Measurements from ENCODE around the gene BST1.

The BST1 gene, protein sequence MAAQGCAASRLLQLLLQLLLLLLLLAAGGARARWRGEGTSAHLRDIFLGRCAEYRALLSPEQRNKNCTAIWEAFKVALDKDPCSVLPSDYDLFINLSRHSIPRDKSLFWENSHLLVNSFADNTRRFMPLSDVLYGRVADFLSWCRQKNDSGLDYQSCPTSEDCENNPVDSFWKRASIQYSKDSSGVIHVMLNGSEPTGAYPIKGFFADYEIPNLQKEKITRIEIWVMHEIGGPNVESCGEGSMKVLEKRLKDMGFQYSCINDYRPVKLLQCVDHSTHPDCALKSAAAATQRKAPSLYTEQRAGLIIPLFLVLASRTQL

DNA sequence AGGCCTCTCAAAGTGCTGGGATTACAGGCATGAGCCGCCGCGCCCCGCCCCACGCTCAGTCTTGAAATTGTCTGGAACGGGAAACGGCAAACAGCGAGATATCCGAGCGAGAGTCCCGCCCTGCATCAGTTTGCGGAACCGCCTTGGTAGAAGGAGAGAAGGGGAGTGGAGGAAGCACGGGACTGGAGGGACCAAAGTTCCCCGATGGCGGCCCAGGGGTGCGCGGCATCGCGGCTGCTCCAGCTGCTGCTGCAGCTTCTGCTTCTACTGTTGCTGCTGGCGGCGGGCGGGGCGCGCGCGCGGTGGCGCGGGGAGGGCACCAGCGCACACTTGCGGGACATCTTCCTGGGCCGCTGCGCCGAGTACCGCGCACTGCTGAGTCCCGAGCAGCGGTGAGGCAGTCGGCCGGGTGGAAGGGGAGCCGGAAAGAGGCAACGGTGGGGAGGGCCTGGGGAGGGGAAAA is at the start of gene BST1:
Gene BST1, plus strand, starts transcription at position 125 of the 463 bp plus-strand sequence. Its CDS starts 80 bp downstream, at position 205.
- no peak for DNase-seq (ENCODE audit: low read depth)

DNA sequence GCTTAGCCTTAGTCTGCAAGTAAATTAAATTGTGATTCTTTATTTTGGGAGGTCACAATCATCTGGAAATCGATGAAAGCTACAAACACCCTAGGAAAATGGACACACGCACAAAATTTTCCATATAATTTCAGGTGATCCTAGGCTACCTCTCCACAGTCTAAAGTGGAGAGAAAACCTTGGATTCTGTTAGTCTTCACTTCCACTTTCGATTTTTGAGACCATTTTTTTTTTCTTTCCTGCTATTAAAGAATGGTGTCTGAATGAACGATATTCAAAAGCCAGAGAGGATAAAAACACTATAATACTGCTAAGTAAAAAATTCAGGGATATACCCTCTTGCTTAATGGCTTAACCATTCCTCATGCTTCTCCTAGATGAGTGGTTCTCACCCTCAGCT is 49.4 kb upstream of the BST1 start:
- no peak for DNase-seq (ENCODE audit: low read depth)

DNA sequence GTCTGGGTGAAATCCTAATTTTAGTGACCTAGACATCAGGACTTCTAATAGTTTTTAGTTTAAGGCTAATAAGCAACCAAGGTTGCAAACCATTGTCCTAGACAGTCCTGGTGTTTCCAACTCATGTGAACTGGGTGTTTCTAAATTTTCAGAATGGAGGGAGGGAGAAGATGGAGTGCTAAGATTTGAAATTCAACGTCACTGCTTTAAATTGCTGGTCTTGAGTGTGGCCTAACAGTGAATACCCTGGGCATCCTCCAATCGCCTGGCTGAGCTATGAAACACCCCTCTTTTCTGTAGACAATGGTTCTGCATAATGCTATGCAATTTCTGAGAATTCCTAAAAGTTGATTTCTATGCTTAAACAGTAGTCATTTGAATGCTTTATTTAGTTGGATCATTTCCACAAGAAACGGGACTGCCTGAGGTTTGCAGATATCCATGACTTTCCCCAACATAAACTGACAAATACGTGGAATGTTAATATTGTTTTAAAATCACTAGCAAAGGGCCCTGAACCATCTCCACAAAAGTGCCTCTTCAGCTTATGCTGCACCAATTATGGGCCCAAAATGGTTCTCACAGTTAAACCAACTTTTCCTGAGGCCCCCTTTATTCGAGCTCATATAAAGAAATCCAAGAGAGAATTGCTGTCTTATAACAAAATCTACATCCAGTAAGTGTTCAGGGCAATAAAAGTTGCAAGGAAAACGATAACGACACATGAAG is 48.8 kb upstream of the BST1 start:
- no peak for DNase-seq (ENCODE audit: low read depth)

DNA sequence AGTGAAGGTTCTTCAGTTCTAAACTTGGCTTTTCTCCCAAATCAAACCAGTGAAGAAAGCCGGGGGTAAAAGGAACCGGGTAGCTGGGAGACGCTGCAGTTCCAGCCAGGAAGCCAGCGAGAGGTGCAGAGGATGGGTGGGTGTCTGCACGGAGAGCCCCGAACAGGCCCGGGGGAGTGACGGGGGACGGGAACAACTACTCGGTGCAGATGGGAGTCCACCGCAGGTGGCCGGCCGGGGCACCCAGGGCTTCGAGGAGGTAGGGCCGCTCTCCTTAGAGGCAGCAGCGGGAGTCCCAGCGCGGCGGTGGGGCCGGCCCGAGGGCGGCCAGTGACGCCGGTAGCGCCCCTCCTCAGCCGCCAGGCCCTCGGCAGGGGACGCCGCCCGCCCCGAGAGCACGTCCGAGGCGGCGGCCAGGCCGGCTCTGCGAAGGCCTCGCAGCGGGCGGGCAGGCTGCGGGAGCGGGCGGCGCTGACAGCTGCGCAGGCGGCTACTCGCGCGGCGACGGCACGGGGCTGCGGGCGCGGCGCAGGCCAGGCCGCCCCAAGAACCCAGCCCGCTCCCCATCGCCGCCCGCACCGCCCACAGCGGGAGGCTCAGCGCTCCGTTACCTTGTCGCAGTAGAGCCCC is 48.2 kb upstream of the BST1 start:
- DNase-seq (ENCODE audit: low read depth) = no peak

DNA sequence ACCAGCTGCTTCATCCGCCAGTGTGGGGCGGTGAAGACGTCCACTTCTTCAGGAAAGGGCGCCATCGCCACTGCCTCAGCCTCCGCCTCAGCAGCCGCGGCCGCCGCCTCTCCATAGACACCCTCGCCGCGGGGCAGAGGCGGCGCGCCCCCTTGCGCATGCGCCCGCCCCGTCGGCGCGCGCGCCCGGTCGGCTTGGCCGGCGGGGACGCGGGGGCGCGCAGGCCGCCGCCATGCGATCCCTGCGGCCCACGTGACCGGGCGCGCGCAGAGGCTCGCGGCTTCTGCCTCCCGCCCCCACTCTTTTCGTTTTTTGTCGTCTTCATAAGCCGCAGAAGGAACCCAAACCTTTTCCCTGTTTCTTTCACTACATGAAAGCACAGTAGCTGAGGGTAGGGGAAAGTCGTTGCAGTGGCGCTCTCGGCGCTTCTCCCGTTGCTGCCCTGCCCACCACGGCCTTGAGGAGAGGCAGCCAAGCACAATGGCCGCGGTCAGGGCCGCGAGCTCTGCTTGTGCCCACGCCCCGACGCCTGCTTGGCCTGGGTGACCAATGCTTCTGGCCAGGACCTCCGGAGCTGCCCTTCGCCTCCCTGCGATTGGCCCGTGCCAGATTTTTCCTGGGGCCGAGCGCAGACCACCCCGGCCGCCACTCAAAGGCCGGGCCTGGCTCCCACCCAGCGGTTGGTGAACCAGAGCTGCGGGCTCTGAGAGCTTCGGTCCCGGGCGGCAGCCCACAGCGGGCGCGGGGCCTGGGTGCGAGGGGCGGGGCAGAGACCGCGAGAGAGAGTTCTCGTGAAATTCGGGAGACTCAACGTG is 47.4 kb upstream of the BST1 start, which contains the start of gene FBXL5:
Gene FBXL5, minus strand, starts transcription at position 135 of the 815 bp plus-strand sequence. Its CDS starts 70 bp downstream, at position 65.
- peak; percentile 43 for DNase-seq (ENCODE audit: low read depth)

DNA sequence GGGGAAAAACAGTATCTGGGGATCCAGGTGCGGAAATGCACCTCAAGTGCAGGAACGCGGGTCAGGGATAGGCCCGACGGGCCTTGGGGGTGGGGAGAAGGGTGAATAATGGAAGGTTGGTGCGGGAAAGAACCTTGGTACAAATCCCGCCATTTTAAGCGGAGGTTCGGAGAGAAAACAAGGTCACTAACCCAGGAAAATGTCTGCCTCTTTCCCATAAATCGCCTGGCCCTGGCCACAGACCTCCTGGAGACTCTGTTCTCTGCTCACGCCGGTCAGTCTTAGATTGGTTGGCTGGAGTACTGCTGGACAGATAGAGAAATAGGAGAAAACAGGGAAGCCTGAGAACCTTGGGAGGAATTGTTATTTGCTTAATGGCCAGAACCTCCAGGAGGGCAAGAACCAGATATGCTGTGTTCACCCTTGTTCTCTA is 46.8 kb upstream of the BST1 start:
- DNase-seq (ENCODE audit: low read depth) = no peak

DNA sequence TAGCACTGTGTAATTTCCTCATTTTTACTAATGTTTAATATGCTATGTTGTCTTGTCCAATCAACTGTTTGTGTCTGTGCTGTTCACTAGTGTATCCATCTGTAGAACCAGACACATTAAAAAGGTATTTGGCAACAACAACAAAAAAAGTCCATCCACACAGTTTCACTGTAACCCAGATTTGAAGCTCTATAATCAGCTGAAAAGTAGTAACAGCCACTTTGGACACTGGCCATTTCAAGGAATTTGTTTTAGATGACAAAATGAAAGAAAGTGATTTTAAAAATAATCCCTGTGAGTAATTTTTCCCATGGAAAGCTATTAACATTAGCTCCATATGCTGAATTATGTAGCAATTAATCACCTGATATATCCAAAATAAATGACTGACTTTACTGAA is 45.5 kb upstream of the BST1 start:
- no peak for DNase-seq (ENCODE audit: low read depth)

DNA sequence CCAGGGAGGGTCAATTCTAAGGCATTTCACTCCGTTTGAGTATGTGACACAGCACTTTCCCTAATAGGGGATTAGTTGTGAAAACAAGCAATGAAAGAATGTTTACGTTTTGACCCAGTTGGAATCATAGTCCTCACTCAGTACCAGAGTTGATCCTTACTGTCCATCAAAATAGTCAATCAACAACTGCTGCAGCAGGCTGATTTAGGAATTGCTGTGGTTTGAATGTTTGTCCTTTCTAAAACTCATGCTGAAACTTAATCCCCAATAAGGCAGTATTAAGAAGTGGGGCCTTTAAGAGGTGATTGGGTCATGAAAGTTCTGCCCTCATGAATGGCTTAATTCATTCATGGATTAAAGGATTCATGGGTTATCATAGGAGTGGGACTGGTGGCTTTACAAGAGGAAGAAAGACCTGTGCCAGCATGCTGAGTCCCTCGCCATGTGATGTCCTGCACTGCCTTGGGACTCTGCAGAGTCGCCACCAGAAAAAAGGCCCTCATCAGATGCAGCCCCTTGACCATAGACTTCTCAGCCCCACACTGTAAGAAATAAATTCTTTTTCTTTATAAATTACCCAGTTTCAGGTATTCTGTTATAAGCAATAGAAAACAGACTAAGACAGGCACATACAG is 44.6 kb upstream of the BST1 start:
- DNase-seq (ENCODE audit: low read depth) = no peak

DNA sequence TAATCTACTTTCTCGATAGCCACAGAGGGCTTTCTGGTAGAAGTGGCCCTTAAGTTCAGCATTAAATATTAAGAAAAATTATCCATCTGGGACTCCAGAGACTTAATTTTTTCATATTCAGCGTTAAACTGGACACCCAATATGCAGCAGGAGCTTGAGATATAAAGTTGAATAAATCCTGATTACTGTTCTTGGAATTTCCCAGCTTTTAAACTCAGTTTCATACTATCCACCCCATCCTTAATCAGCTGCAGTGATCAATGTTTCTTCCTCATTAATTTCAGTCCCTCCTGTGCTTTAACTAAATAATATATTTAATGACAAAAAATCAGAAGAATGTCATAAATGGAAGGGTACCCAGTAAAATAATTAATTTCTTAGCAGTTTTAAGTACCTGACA is 44.1 kb upstream of the BST1 start:
- DNase-seq (ENCODE audit: low read depth) = no peak

DNA sequence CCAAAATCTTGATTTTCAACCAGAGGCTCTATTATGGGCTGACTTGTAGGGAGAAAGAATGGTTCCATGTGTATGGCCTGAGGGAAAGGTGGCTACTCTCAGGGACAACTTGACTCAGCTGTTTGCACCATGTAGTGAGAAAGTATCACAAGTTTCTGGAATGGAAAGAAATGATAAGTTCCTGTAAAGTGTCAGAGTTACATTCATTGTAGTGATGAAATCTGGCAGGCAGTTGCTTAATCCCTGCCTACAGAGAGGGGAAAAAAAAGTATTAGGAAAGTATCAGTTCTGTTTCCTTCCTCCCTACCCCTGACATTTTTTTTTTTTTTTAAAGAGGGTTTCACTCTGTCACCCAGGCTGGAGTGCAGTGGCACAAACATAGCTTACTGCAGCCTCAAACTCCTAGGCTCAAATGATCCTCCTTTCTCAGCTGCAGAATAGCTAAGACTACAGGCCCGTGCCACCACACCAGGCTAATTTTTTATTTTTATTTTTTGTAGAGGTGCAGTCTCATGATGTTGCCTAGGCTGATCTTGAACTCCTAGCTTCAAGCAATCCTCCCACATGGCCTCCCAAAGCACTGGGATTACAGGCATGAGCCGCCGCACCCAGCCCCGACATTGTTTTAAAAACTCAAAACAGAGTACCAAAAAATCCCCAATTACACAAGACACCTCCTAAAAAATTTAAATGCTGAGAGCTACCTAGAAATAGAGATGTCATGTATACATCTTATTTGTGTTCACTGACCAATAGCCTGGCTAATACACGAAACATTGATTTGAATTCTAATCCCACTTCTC is 42.9 kb upstream of the BST1 start:
- no peak for DNase-seq (ENCODE audit: low read depth)

DNA sequence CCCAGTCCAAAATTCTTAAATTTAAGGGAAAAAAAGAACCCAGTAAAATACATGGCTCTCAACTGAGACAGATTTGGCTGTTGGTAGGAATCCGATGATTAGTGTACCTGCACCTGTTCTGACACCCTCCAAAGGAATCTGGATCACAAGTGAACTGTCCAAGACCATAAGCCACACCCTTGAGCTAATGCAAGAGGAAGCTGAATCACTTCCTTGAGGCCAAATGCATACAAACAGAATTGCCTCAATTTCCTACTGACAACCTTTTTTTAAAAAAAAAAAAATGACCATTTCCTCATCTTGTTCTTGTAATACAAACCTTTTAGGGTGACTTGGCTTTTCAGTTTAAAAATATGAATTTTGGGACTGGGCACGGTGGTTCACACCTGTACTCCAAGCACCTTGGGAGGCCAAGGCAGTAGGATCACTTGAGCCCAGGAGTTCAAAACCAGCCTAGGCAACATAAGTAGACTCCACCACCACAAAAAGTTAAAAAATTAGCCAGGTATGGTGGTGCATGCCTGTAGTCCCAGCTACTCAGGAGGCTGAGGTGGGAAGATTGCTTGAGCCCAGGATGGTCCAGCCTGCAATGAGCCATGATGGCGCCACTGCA is 37.0 kb upstream of the BST1 start:
- no peak for DNase-seq (ENCODE audit: low read depth)

DNA sequence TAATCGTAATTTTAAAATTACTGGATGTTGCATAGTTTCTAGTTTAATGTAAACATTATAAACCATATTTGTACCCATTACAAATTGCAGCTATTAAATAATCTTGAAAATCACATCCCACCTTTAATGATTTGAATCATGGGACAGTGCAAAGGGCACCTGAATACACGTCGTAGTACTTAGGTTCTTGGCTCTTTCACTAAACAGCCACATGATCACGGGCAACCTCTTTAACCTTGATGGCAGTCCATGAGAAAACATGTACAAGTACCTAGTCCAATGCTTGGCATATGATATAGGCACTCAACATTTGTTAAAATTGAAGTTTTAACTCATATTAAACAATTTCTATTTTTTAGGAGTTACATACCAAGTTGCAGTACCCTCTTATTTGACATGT is 35.9 kb upstream of the BST1 start:
- DNase-seq (ENCODE audit: low read depth) = no peak

DNA sequence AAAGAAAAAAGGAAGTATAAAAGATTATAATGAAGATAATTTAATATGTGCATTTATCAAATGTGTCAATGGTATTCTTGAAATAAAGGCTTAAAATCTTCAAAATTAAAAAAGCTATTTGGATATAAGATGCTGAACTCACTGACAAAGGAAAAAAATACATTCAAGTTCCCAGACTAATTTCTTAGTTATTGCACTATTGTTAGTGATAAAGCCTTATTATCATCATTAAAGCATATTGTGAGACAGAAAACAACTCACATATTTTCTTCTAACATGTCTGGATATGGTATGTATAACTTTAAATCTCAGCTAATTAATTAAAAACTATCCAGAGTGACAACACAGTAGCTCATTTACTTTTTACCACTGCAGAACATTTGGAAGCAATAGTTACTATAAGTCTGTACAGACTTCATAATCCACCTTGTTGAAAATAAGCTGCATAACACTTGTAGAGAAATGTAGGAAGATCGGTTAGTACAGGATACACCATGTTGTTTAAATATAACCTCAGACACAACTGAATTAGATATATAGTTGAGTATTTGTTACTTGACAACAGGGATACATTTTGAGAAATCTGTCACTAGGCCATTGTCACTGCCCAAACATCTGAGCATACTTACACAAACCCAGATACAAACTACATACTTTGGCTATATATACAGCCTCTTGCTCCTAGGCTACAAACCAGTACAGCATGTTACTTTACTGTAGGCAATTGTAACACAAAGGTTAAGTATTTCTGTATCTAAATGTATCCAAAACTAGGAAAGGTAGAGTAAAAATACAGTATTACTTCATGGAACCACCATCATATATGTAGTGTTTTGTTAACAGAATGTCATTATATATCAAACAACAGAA is 34.1 kb upstream of the BST1 start:
- no peak for DNase-seq (ENCODE audit: low read depth)

DNA sequence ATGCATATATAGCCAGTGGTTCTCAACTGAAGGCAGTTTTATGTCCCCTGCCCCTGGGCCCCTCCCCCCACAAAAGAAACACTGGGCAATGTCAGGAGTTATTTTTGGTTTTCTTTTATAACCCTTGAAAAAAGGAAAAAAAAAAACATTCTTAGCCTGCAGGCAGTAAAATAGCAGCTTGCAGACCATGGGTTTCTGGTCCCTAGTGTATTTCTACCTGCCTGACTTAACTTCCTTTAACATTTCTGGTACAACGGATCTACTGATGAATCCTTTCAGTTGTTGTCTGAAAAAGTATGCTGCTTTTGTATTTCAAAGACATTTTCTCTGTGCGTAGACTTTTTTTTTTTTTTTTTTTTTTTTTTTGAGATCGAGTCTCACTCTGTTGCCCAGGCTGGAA is 32.3 kb upstream of the BST1 start:
- no peak for DNase-seq (ENCODE audit: low read depth)

DNA sequence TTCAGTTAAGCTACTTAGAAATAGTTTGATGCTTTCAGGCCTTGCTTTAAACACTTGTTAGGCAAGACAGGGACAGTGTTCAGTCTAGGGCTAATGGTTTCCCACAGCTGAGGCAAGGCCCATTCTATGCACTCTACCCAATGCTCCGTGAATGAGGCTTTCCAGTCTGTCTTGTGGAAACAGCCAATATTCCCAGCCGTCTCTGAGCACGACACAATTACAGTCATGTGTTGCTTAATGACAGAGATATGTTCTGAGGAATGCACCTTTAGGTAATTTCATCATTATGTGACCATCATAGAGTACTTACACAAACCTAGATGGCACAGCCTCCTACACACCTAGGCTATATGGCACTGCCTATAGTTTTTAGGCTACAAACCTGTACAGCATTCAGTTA is 30.8 kb upstream of the BST1 start:
- no peak for DNase-seq (ENCODE audit: low read depth)

DNA sequence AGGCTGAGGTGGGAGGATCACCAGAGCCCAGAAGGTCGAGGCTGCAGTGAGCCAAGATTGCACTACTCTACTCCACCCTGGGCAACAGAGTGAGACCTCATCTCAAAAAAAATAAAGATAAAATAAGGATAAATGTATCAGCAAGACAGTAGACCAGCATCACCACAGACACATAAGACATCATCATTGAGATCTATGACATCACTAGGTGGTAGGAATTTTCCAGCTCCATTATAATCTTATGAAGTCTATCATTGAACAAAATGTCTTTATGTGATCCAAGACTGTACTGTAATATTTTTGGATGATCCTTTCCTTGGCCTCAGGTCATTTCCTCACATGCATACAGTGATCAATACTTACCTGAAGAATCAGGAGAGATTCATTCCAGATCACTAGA is 29.5 kb upstream of the BST1 start:
- no peak for DNase-seq (ENCODE audit: low read depth)

DNA sequence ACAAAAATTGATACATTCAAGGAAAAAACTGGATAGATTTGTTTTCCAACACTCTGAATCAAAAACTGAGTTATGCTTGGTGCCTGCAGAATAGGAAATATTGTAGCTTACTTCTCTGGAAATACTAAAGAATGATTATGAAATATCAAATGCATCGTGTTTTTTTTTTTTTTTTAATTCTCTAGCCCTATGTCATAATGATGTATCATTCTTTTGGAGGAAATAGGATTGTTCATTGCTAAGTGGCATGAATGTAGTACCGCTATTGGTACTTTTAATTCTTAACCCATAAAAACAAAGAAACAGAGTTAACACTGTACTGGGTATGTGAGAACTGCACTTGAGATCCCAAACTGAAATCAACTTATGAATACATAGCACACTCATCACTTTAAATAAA is 28.8 kb upstream of the BST1 start:
- DNase-seq (ENCODE audit: low read depth) = no peak

DNA sequence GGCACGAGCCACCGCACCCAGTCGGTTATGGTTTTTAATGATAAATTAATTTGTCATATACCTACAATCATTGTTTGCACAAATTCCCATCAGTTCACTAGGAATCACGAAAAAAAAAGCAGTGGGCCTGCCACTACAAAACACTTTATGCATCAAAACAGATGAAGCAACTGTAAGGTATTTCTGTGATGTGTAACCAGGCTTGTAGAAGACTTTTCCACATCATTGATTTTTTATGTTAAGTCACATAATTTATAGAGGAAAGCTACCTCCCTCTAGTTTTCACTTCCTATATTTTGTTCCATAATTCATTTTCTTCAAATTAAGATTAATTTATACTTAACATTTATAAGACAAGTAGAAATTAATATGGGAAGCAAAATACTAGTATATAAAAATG is 27.9 kb upstream of the BST1 start:
- DNase-seq (ENCODE audit: low read depth) = no peak

DNA sequence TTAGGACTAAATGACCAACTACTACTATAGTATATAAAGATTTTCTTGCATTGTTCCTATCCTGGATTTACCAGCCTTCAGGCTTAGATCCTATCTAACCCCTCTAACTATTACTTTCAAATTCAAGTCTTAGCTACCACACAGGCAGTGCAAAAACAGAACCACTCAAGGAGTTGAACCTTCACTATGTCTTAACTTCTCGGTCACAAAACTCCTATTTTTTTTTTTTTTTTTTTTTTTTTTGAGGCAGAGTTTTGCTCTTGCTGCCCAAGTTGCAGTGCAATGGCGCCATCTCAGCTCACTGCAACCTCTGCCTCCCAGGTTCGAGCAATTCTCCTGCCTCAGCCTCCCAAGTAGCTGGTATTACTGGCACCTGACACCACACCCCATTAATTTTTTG is 27.5 kb upstream of the BST1 start:
- no peak for DNase-seq (ENCODE audit: low read depth)
